ENCODE measurements around the gene FAM168A. TPM values are rescaled to one million over a fixed set of nuclear protein-coding genes. Genes with fewer than 3 reads are reported as not detected.
A peak's percentile ranks its signal among the peaks of the same experiment; 100 is the strongest.

FAM168A gene
- total RNA-seq, 5 donors from 2014 or later (not counting 1 experiment from before 2014, with no cell fraction given): 23.6 to 27.0 (median 24.7) TPM

- DNase-seq (no peak), ATAC-seq (replicated peaks in 1 of 4) (no peak)
- Histone ChIP-seq H3K36me3 (ENCODE audit: control insufficient read depth in 2 of 2, extremely low read depth in 1 of 2, insufficient read depth in 1 of 2, low read length in 1 of 2) (no peaks in the 10 kb centered on the region), H3K27me3 (replicated peaks in 1 of 2; ENCODE audit: control insufficient read depth in 2 of 2, extremely low read depth in 1 of 2, insufficient read depth in 2 of 2, low read length in 1 of 2) (no peaks in the 10 kb centered on the region), H3K4me3 (ENCODE audit: control insufficient read depth in 1 of 2, extremely low read depth in 1 of 2, low read length in 1 of 2) (no peak overlapping the region), H3K4me1 (ENCODE audit: control insufficient read depth in 1 of 2, extremely low read depth in 1 of 2, insufficient read depth in 2 of 2, low read length in 2 of 2) (peaks cover 6 to 10% of the 10 kb centered on the region in 2 experiments), H3K9me3 (no peaks in the 10 kb centered on the region), H3K27ac (ENCODE audit: low read length) (no peak overlapping the region)
- Mint-ChIP-seq H3K9me3 (no peaks in the 10 kb centered on the region), H3K27me3 (no peaks in the 10 kb centered on the region), H3K27ac (no peak overlapping the region), H3K36me3 (no peaks in the 10 kb centered on the region), H3K4me3 (no peak overlapping the region), H3K4me1 (peaks cover 29 to 43% (median 34%) of the 10 kb centered on the region in 3 donors)
- ChIA-PET POLR2A (no interaction called here), CTCF (no interaction called here)
- WGBS (ENCODE audit: insufficient coverage): 100% methylated on average over 1 of the region's 1 CpG
Measured at GRCh38 chr11:73542175-73542574, 55.7 kb downstream of the FAM168A start.

GRCh38 chr11:73539506-73540084, 58.3 kb downstream of the FAM168A start:
- Mint-ChIP-seq H3K4me3 (no peak overlapping the region), H3K9me3 (no peaks in the 10 kb centered on the region), H3K4me1 (peaks cover 29 to 43% (median 32%) of the 10 kb centered on the region in 3 donors), H3K27me3 (no peaks in the 10 kb centered on the region), H3K36me3 (peaks cover 5% of the 10 kb centered on the region), H3K27ac (no peak overlapping the region)
- no peak overlapping the region for H3K4me3 ChIP-seq (ENCODE audit: control insufficient read depth in 1 of 2, extremely low read depth in 1 of 2, low read length in 1 of 2)
- no peaks in the 10 kb centered on the region for H3K36me3 ChIP-seq (ENCODE audit: control insufficient read depth in 2 of 2, extremely low read depth in 1 of 2, insufficient read depth in 1 of 2, low read length in 1 of 2)
- no peaks in the 10 kb centered on the region for H3K9me3 ChIP-seq
- 100% methylated on average over 5 of the region's 5 CpGs for WGBS (ENCODE audit: insufficient coverage)
- H3K27me3 ChIP-seq (replicated peaks in 1 of 2; ENCODE audit: control insufficient read depth in 2 of 2, extremely low read depth in 1 of 2, insufficient read depth in 2 of 2, low read length in 1 of 2): no peaks in the 10 kb centered on the region
- no peak overlapping the region for H3K27ac ChIP-seq (ENCODE audit: low read length)
- POLR2A ChIA-PET: interaction anchor here in 1 of 2 donors (0.5 kb wide), 1 partner anchor 869 kb away, joined by 3 read pairs; no protein-coding TSS in a partner anchor
- CTCF ChIA-PET: interaction anchor here in 1 of 2 donors (0.5 kb wide), 1 partner anchor 1342 kb away, joined by 4 read pairs; no protein-coding TSS in a partner anchor
- ATAC-seq (replicated peaks in 1 of 4) (no peak), DNase-seq (no peak)
- H3K4me1 ChIP-seq (ENCODE audit: control insufficient read depth in 1 of 2, extremely low read depth in 1 of 2, insufficient read depth in 2 of 2, low read length in 2 of 2): peaks cover 6 to 10% of the 10 kb centered on the region in 2 experiments

- Histone ChIP-seq H3K4me3 (ENCODE audit: control insufficient read depth in 1 of 2, extremely low read depth in 1 of 2, low read length in 1 of 2) (no peak overlapping the region), H3K4me1 (ENCODE audit: control insufficient read depth in 1 of 2, extremely low read depth in 1 of 2, insufficient read depth in 2 of 2, low read length in 2 of 2) (peaks cover 6 to 10% of the 10 kb centered on the region in 2 experiments), H3K27ac (ENCODE audit: low read length) (peak overlapping the region; percentile 11), H3K9me3 (no peaks in the 10 kb centered on the region), H3K36me3 (ENCODE audit: control insufficient read depth in 2 of 2, extremely low read depth in 1 of 2, insufficient read depth in 1 of 2, low read length in 1 of 2) (no peaks in the 10 kb centered on the region), H3K27me3 (replicated peaks in 1 of 2; ENCODE audit: control insufficient read depth in 2 of 2, extremely low read depth in 1 of 2, insufficient read depth in 2 of 2, low read length in 1 of 2) (no peaks in the 10 kb centered on the region)
- no CpG with 5 or more reads among the region's 1 CpG for WGBS (ENCODE audit: insufficient coverage)
- Mint-ChIP-seq H3K36me3 (peaks cover 5% of the 10 kb centered on the region), H3K4me1 (peaks cover 31 to 47% (median 35%) of the 10 kb centered on the region in 3 donors), H3K27me3 (no peaks in the 10 kb centered on the region), H3K27ac (peak overlapping the region; percentile 66 to 77), H3K9me3 (no peaks in the 10 kb centered on the region), H3K4me3 (peak overlapping the region in 1 of 3 donors; percentile 21)
- ChIA-PET CTCF (no interaction called here), POLR2A (no interaction called here)
- ATAC-seq (replicated peaks in 1 of 4): peak; percentile 37 to 87 (median 54)
- peak in 1 of 35 experiments; percentile 15 for DNase-seq
Measured at GRCh38 chr11:73538381-73538872, 59.5 kb downstream of the FAM168A start.

- H3K27me3 ChIP-seq (replicated peaks in 1 of 2; ENCODE audit: control insufficient read depth in 2 of 2, extremely low read depth in 1 of 2, insufficient read depth in 2 of 2, low read length in 1 of 2): no peaks in the 10 kb centered on the region
- H3K4me1 ChIP-seq (ENCODE audit: control insufficient read depth in 1 of 2, extremely low read depth in 1 of 2, insufficient read depth in 2 of 2, low read length in 2 of 2): peaks cover 6 to 10% of the 10 kb centered on the region in 2 experiments
- Mint-ChIP-seq H3K27ac (peak overlapping the region in 1 of 2 donors; percentile 77), H3K9me3 (no peaks in the 10 kb centered on the region), H3K4me1 (peaks cover 31 to 46% (median 37%) of the 10 kb centered on the region in 3 donors), H3K36me3 (peaks cover 5% of the 10 kb centered on the region), H3K4me3 (peak overlapping the region in 1 of 3 donors; percentile 21), H3K27me3 (no peaks in the 10 kb centered on the region)
- H3K4me3 ChIP-seq (ENCODE audit: control insufficient read depth in 1 of 2, extremely low read depth in 1 of 2, low read length in 1 of 2): no peak overlapping the region
- no peaks in the 10 kb centered on the region for H3K9me3 ChIP-seq
- H3K27ac ChIP-seq (ENCODE audit: low read length): no peak overlapping the region
- H3K36me3 ChIP-seq (ENCODE audit: control insufficient read depth in 2 of 2, extremely low read depth in 1 of 2, insufficient read depth in 1 of 2, low read length in 1 of 2): no peaks in the 10 kb centered on the region
- CTCF ChIA-PET: no interaction called here
- DNase-seq: no peak
- no peak for ATAC-seq (replicated peaks in 1 of 4)
- POLR2A ChIA-PET: no interaction called here
Measured at GRCh38 chr11:73537969-73538368, 59.9 kb downstream of the FAM168A start.

- H3K27me3 ChIP-seq (replicated peaks in 1 of 2; ENCODE audit: control insufficient read depth in 2 of 2, extremely low read depth in 1 of 2, insufficient read depth in 2 of 2, low read length in 1 of 2): no peaks in the 10 kb centered on the region
- ATAC-seq (replicated peaks in 1 of 4): no peak
- H3K9me3 ChIP-seq: no peaks in the 10 kb centered on the region
- no peak overlapping the region for H3K4me3 ChIP-seq (ENCODE audit: control insufficient read depth in 1 of 2, extremely low read depth in 1 of 2, low read length in 1 of 2)
- peaks cover 6 to 10% of the 10 kb centered on the region in 2 experiments for H3K4me1 ChIP-seq (ENCODE audit: control insufficient read depth in 1 of 2, extremely low read depth in 1 of 2, insufficient read depth in 2 of 2, low read length in 2 of 2)
- CTCF ChIA-PET: no interaction called here
- no peaks in the 10 kb centered on the region for H3K36me3 ChIP-seq (ENCODE audit: control insufficient read depth in 2 of 2, extremely low read depth in 1 of 2, insufficient read depth in 1 of 2, low read length in 1 of 2)
- Mint-ChIP-seq H3K4me1 (peaks cover 32 to 42% (median 37%) of the 10 kb centered on the region in 3 donors), H3K27me3 (no peaks in the 10 kb centered on the region), H3K27ac (no peak overlapping the region), H3K36me3 (peaks cover 5% of the 10 kb centered on the region), H3K9me3 (no peaks in the 10 kb centered on the region), H3K4me3 (no peak overlapping the region)
- no peak overlapping the region for H3K27ac ChIP-seq (ENCODE audit: low read length)
- POLR2A ChIA-PET: no interaction called here
- WGBS (ENCODE audit: insufficient coverage): no CpG with 5 or more reads among the region's 2 CpGs
- DNase-seq: no peak
Measured at GRCh38 chr11:73536961-73537360, 61.0 kb downstream of the FAM168A start.

- H3K9me3 Mint-ChIP-seq: no peaks in the 10 kb centered on the region
- H3K27me3 Mint-ChIP-seq: no peaks in the 10 kb centered on the region
- no peak overlapping the region for H3K27ac Mint-ChIP-seq
- no peak overlapping the region for H3K27ac ChIP-seq (ENCODE audit: low read length)
- H3K4me3 ChIP-seq (ENCODE audit: control insufficient read depth in 1 of 2, extremely low read depth in 1 of 2, low read length in 1 of 2): no peak overlapping the region
- no peak overlapping the region for H3K4me3 Mint-ChIP-seq
- WGBS (ENCODE audit: insufficient coverage): no CpG with 5 or more reads among the region's 1 CpG
- no peak for ATAC-seq (replicated peaks in 1 of 4)
- H3K36me3 ChIP-seq (ENCODE audit: control insufficient read depth in 2 of 2, extremely low read depth in 1 of 2, insufficient read depth in 1 of 2, low read length in 1 of 2): no peaks in the 10 kb centered on the region
- no peaks in the 10 kb centered on the region for H3K27me3 ChIP-seq (replicated peaks in 1 of 2; ENCODE audit: control insufficient read depth in 2 of 2, extremely low read depth in 1 of 2, insufficient read depth in 2 of 2, low read length in 1 of 2)
- ChIA-PET CTCF (no interaction called here), POLR2A (interaction anchor here (0.6 to 0.7 kb wide), 3 partner anchors 189 to 842 kb away, joined by 4 to 11 read pairs (median 10); no protein-coding TSS in a partner anchor)
- H3K4me1 ChIP-seq (ENCODE audit: control insufficient read depth in 1 of 2, extremely low read depth in 1 of 2, insufficient read depth in 2 of 2, low read length in 2 of 2): peaks cover 0 to 6% of the 10 kb centered on the region in 2 experiments
- H3K4me1 Mint-ChIP-seq: peaks cover 41 to 45% (median 42%) of the 10 kb centered on the region in 3 donors
- no peaks in the 10 kb centered on the region for H3K9me3 ChIP-seq
- no peak for DNase-seq
- H3K36me3 Mint-ChIP-seq: peaks cover 5% of the 10 kb centered on the region
Measured at GRCh38 chr11:73532310-73532709, 65.6 kb downstream of the FAM168A start.

All from T-cell (primary cell).